Endodermal cell (in vitro differentiated cells): ENCODE results near the gene UVRAG. TPM values are rescaled to one million over a fixed set of nuclear protein-coding genes. Genes with fewer than 3 reads are reported as not detected.

Experiments used
- DNase-seq: peaks from one replicate; pipeline ENCODE4 v3.0.0-alpha.2; 2017
- H3K27ac ChIP-seq: 2 replicates; pipeline ENCODE4 v1.5.1; 2013; ENCODE audit warnings: mild to moderate bottlenecking, low read depth, low read length, moderate library complexity
- H3K27me3 ChIP-seq: 2 replicates; pipeline ENCODE4 v1.6.1; 2013; ENCODE audit warnings: mild to moderate bottlenecking, low read length, moderate library complexity; ENCODE audit not compliant: insufficient read depth, control insufficient read depth, poor library complexity, severe bottlenecking
- H3K36me3 ChIP-seq: 2 replicates; pipeline ENCODE4 v1.7.0; 2013; ENCODE audit warnings: mild to moderate bottlenecking, low read length, moderate library complexity; ENCODE audit not compliant: control insufficient read depth, insufficient read depth
- H3K4me1 ChIP-seq: one replicate; pipeline ENCODE4 v1.7.0; 2013; ENCODE audit warnings: low read length; ENCODE audit not compliant: control insufficient read depth, insufficient read depth
- H3K4me3 ChIP-seq: 2 replicates; pipeline ENCODE4 v1.5.1; 2013; ENCODE audit warnings: mild to moderate bottlenecking, low read length, moderate library complexity
- H3K9ac ChIP-seq: 2 replicates; pipeline ENCODE4 v1.6.1; 2013; ENCODE audit warnings: mild to moderate bottlenecking, low read length, moderate library complexity; ENCODE audit not compliant: poor library complexity, severe bottlenecking; ENCODE audit errors: extremely low read depth
- H3K9me3 ChIP-seq: 2 replicates; pipeline ENCODE4 v1.6.1; 2013; ENCODE audit warnings: mild to moderate bottlenecking, low read length, moderate library complexity; ENCODE audit not compliant: control insufficient read depth
- H3K27ac Mint-ChIP-seq: 2 replicates; pipeline ENCODE4 v1.8.0; 2020; ENCODE audit warnings: mixed read lengths
- H3K27me3 Mint-ChIP-seq: 2 replicates; pipeline ENCODE4 v1.8.0; 2021; ENCODE audit warnings: mild to moderate bottlenecking, mixed read lengths; ENCODE audit not compliant: insufficient read depth
- H3K36me3 Mint-ChIP-seq: 2 replicates; pipeline ENCODE4 v1.8.0; 2020; ENCODE audit warnings: low read depth, mixed read lengths
- H3K4me1 Mint-ChIP-seq: 2 replicates; pipeline ENCODE4 v1.8.0; 2020; ENCODE audit warnings: mixed read lengths
- H3K4me3 Mint-ChIP-seq: 2 replicates; pipeline ENCODE4 v1.8.0; 2020; ENCODE audit warnings: mild to moderate bottlenecking, moderate library complexity, mixed read lengths
- H3K9me3 Mint-ChIP-seq: 2 replicates; pipeline ENCODE4 v1.8.0; 2020; ENCODE audit warnings: mild to moderate bottlenecking, mixed read lengths
- WGBS, 2 experiments: methylation state at CpG; one replicate each; pipeline versions ENCODE4 v1.1.5 to v1.1.7; 2013; ENCODE audit warnings: missing lambda C conversion rate in 2 of 2, mixed read lengths in 1 of 2; ENCODE audit not compliant: insufficient coverage in 1 of 2, insufficient read length in 1 of 2; 5-methylcytosine and 5-hydroxymethylcytosine counted together
- total RNA-seq, 2 donors: library from RNA; stranded (reverse); fragmentation: NEBNext Ultra II Directional in 1 of 2; extraction: Animal tissue kit (Norgen Biotek cat#: 25700) in 1 of 2; gene quantifications; 2 replicates in 1 of 2; 3 replicates in 1 of 2; pipeline ENCODE4 v1.2.1, GENCODE V29; 2021
- TF ChIP-seq, protein P1 (sequence below): fragments of 200-600 bp; sonication (generic); conservative IDR thresholded peaks from 2 replicates; pipeline ENCODE4 v1.5.0; 2021; ENCODE audit warnings: antibody characterized with exemption, mild to moderate bottlenecking

UVRAG gene
- total RNA-seq, 2 donors from 2014 or later = 19.7 to 34.9 TPM

DNA sequence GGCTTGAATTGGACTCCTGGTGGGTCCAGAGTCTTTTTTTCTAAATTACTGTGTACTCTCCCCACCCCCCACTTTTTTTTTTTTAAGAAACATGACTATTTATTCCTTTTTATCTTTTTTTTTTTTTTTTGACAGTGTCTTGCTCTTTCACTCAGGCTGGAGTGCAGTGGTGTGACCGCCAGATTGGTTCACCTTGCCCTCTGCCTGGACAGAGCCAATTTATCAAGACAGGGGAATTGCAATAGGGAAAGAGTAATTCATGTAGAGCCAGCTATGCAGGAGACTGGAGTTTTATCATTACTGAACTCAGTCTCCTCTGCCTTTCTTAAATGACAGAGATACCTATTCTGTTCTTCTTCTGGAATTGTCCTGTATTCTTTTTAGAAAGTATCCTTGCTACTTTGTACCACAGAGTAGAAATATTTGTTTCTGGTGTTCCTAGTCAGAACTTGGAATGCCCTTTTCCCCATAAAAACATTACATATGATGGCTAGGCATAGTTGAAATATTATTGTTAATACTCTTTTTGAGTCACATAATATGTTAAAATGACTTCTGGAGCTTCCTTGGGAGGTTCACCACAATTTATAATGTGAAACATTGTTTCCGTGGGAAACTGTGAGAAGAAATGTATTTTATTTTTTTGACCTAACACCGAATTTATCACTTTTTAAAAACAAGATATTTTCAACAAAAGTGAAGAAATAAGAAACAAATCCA is 95.6 kb downstream of the UVRAG start:
- Mint-ChIP-seq H3K9me3 (no peaks in the 10 kb centered on the region), H3K36me3 (peaks cover 14% of the 10 kb centered on the region), H3K4me3 (no peak overlapping the region), H3K4me1 (no peaks in the 10 kb centered on the region), H3K27me3 (no peaks in the 10 kb centered on the region), H3K27ac (no peak overlapping the region)
- WGBS, 2 experiments = 80 to 89% methylated on average over 1 to 2 of the region's 3 CpGs
- Histone ChIP-seq H3K27ac (no peak overlapping the region), H3K4me1 (no peaks in the 10 kb centered on the region), H3K36me3 (peaks cover 3% of the 10 kb centered on the region), H3K4me3 (no peak overlapping the region), H3K9ac (no peak overlapping the region), H3K9me3 (no peaks in the 10 kb centered on the region), H3K27me3 (no peaks in the 10 kb centered on the region)
- DNase-seq = no peak
- TF ChIP-seq, protein P1, sequence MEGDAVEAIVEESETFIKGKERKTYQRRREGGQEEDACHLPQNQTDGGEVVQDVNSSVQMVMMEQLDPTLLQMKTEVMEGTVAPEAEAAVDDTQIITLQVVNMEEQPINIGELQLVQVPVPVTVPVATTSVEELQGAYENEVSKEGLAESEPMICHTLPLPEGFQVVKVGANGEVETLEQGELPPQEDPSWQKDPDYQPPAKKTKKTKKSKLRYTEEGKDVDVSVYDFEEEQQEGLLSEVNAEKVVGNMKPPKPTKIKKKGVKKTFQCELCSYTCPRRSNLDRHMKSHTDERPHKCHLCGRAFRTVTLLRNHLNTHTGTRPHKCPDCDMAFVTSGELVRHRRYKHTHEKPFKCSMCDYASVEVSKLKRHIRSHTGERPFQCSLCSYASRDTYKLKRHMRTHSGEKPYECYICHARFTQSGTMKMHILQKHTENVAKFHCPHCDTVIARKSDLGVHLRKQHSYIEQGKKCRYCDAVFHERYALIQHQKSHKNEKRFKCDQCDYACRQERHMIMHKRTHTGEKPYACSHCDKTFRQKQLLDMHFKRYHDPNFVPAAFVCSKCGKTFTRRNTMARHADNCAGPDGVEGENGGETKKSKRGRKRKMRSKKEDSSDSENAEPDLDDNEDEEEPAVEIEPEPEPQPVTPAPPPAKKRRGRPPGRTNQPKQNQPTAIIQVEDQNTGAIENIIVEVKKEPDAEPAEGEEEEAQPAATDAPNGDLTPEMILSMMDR = no peak

GRCh38 chr11:75911459-75911858 is 96.4 kb downstream of the UVRAG start:
- no peak overlapping the region for H3K27ac Mint-ChIP-seq
- no peak overlapping the region for H3K4me3 Mint-ChIP-seq
- H3K27me3 ChIP-seq = no peaks in the 10 kb centered on the region
- no peaks in the 10 kb centered on the region for H3K27me3 Mint-ChIP-seq
- H3K9ac ChIP-seq = no peak overlapping the region
- TF ChIP-seq, protein P1 = no peak
- peaks cover 3% of the 10 kb centered on the region for H3K36me3 ChIP-seq
- DNase-seq = no peak
- no peak overlapping the region for H3K4me3 ChIP-seq
- no peaks in the 10 kb centered on the region for H3K4me1 ChIP-seq
- no peak overlapping the region for H3K27ac ChIP-seq
- 90 to 92% methylated on average over 4 to 11 of the region's 11 CpGs for WGBS, 2 experiments
- no peaks in the 10 kb centered on the region for H3K4me1 Mint-ChIP-seq
- no peaks in the 10 kb centered on the region for H3K9me3 ChIP-seq
- H3K9me3 Mint-ChIP-seq = no peaks in the 10 kb centered on the region
- peaks cover 14% of the 10 kb centered on the region for H3K36me3 Mint-ChIP-seq

- WGBS, 2 experiments = 86% methylated on average over 2 of the region's 2 CpGs; no CpG with 5 or more reads in 1 of the 2 experiments
- no peaks in the 10 kb centered on the region for H3K9me3 Mint-ChIP-seq
- H3K4me3 Mint-ChIP-seq = no peak overlapping the region
- H3K4me1 ChIP-seq = no peaks in the 10 kb centered on the region
- no peak overlapping the region for H3K27ac Mint-ChIP-seq
- H3K27ac ChIP-seq = no peak overlapping the region
- TF ChIP-seq, protein P1 = no peak
- DNase-seq = no peak
- peaks cover 3% of the 10 kb centered on the region for H3K36me3 ChIP-seq
- H3K27me3 ChIP-seq = no peaks in the 10 kb centered on the region
- H3K4me1 Mint-ChIP-seq = no peaks in the 10 kb centered on the region
- no peaks in the 10 kb centered on the region for H3K9me3 ChIP-seq
- peaks cover 14% of the 10 kb centered on the region for H3K36me3 Mint-ChIP-seq
- no peak overlapping the region for H3K9ac ChIP-seq
- H3K4me3 ChIP-seq = no peak overlapping the region
- no peaks in the 10 kb centered on the region for H3K27me3 Mint-ChIP-seq
These were observed 99.0 kb downstream of the UVRAG start for GRCh38 chr11:75913984-75914383.
